Measurements from ENCODE around the gene IL18RAP.

The IL18RAP gene

DNA sequence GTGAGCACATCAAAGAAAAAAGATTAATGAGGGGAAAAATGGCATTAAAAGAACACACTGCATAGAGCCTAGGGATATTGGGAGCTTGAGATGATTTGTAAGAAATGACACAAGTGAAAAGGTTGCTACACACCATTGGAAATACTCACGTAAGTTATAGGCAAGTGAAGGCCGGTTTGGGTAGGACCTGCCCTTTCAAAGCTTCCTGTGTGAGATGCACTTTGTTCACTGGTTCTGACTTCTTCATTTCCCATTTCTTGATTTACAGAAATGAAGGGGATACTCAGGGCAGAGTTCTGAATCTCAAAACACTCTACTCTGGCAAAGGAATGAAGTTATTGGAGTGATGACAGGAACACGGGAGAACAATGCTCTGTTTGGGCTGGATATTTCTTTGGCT lies at the start of gene IL18RAP:
IL18RAP (plus strand) TSS at position 251 of the 400 bp plus-strand sequence; CDS start at position 369, 118 bp downstream.
- no peak for DNase-seq (ENCODE audit: low read depth)
- no peak within 1 kb of the TSS for H3K4me3 ChIP-seq (ENCODE audit: low read depth, low read length)

DNA sequence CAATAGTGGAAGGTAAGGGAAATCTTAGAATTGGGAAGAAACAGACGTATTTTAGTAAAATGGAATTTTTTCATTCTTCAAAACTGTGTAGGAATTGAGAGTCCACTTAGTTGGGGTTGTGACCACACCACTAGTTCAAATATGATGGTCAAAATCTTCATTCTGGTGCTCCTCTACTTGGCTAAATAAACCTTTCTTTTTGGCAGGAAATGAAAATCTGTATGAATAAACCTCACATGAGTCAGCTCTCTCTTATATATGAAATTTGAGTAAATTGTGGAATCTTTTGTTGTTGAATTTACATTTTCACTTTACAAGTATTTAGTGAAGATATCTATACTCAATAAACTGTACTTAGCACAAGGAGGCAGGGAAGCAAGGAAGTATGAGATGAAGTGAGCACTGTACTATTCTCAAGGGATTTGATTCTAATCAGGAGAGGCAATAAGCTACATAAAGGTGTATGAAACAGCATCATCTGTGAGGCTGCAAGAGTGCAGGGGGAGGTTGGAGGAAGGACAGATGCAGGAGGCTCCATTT lies 46.8 kb upstream of the IL18RAP start:
- DNase-seq (ENCODE audit: low read depth): no peak
- H3K4me3 ChIP-seq (ENCODE audit: low read depth, low read length): no peak overlapping the region

DNA sequence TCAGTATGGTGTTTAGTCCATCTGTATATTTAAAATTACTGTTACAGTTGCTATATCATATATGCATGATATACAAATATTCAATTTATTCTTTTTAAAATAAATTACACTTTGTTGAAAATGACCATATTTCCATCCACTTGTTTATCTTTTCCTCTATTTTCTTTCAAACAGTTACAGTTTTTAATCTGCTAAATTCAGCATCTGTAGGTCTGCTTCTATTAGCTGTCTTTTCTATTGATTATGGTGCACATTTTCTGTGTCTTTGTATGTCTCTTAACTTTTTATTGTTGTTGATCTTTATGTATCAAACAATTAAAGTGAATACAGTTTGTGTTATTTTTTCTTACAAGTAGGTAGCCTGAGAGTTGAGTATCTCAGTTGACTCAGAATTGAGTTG lies 39.2 kb upstream of the IL18RAP start:
- no peak overlapping the region for H3K4me3 ChIP-seq (ENCODE audit: low read depth, low read length)
- no peak for DNase-seq (ENCODE audit: low read depth)

DNA sequence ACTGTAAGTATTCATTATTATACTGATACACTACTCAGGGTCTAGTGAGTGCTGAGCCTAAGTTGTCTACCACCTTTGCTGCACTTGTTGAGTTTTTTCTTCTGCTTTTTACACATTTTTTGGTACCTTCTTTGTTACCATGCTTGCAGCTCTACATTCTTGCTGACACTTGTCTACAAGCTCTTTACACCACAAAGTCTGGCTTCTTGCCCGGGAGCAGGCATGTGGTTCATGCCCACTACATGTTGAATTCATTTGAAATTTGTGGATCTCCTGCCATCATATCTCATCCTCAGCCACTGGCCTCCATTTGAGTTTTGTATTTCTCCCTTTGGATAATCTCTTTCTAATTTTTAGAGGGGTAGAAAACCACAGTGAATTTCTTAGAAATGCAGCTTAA lies 37.4 kb upstream of the IL18RAP start:
- no peak for DNase-seq (ENCODE audit: low read depth)
- H3K4me3 ChIP-seq (ENCODE audit: low read depth, low read length): no peak overlapping the region

GRCh38 chr2:102386004-102386403 lies 37.0 kb upstream of the IL18RAP start:
- DNase-seq (ENCODE audit: low read depth): no peak
- H3K4me3 ChIP-seq (ENCODE audit: low read depth, low read length): no peak overlapping the region

DNA sequence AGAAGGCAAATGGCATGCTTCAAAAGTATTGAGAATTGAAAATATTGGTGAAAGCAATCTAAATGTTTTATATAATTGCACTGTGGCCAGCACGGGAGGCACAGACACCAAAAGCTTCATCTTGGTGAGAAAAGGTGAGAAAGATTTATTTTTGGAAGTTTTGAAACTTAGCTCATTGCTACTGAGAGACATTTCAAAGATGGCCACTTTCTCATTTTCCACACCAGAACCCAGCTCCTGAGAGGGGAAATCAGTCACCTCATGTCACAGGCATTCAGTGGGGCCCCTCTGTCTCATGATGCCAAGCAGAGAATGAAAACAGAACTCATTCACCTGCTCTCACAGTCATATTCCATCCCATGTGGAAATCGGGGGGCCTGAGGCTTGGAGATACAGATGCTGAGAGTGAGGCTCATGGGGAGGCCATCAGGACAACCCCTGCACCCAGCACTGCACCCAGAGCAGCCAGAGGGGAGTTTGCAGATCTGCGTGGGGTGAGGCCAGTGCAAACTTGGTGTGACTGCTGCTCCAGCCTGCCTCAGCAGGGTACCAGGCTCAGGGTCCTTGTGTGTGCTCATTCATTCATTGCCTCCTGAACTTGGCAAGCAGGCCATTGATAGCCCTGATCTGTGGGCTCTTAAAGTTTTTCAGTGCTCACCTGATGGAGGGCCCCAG lies 36.0 kb upstream of the IL18RAP start:
- no peak for DNase-seq (ENCODE audit: low read depth)
- no peak overlapping the region for H3K4me3 ChIP-seq (ENCODE audit: low read depth, low read length)

DNA sequence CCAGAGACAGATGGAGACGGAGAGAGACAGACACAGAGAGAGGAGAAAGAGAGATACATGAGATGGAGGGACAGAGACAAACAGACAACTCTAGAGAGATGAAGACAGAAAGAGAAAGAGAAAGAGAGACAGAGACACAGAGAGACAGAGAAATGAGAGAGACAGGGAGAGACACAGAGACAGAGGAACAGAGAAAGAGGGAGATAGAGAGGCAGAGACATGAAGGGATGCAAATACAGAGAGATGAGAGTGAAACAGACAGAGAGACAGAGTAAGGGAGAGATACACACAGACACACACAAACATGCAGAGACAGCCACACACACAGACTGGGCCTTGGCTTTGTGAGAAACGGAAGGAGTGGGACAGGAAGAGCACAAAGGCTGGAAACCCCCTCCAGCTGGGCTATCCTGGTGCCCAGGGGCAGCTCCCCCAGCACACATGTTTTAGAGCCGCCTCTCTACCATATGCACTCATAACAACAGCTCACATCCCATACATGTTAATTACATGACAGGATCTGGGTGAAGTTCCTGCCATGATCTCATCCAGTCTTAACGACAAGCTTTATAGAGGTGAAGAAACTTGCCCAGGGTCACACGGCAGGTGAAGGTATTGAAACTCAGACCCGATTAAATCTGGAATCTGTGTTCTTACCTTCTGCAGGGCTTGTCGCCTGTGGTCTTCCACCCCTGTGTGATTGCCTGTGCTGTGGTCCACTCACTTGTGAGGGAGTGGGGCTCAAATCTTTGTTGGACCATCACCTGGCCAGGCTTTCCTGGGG lies 35.0 kb upstream of the IL18RAP start:
- DNase-seq (ENCODE audit: low read depth): no peak
- H3K4me3 ChIP-seq (ENCODE audit: low read depth, low read length): no peak overlapping the region

DNA sequence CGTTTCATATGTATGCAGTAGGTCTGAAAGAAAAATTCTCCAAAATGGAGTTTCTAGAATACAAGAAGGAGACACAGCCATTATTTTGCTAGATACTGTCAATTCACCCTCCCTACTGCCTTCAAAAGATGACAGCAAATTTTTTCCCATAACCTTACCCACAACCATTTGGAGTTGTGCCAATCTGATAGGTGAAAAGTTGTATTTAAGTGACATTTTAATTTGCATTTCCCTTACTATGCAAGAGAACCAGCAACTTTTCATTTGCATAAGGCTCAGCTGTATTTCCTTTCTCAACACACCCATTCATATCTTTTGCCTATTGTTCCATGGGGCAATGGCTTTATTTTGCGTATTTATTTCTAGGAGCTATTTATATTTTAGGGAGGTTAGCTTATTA lies 31.4 kb upstream of the IL18RAP start:
- DNase-seq (ENCODE audit: low read depth): no peak

GRCh38 chr2:102392096-102392495 lies 30.9 kb upstream of the IL18RAP start:
- H3K4me3 ChIP-seq (ENCODE audit: low read depth, low read length): no peak overlapping the region

More for the DNA sequence above, 31.4 kb upstream of the IL18RAP start:
- no peak overlapping the region for H3K4me3 ChIP-seq (ENCODE audit: low read depth, low read length)

GRCh38 chr2:102392942-102393341 lies 30.0 kb upstream of the IL18RAP start:
- no peak overlapping the region for H3K4me3 ChIP-seq (ENCODE audit: low read depth, low read length)
- no peak for DNase-seq (ENCODE audit: low read depth)

More at GRCh38 chr2:102392096-102392495, 30.9 kb upstream of the IL18RAP start:
- DNase-seq (ENCODE audit: low read depth): no peak

GRCh38 chr2:102396012-102396411 lies 26.9 kb upstream of the IL18RAP start:
- DNase-seq (ENCODE audit: low read depth): no peak
- no peak overlapping the region for H3K4me3 ChIP-seq (ENCODE audit: low read depth, low read length)

DNA sequence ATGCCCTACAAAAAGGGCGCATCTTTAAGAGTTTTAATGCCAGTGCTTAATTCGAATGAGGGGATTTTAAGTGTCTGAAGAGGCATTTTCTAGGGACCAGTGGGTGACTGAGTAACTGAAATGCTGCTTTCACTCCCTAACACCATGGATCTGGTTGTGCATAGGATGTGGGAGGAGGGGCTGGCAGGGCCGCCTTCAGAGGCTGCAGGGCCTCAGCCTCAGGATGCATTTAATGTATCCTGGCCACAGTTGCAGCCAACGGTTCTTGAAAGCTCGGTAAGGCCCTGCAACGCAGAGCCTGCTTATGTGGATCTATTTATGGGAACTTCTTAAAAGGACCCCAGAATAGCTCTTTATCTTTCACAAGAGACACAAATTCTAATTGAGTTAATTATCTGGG lies 25.8 kb upstream of the IL18RAP start:
- no peak overlapping the region for H3K4me3 ChIP-seq (ENCODE audit: low read depth, low read length)
- no peak for DNase-seq (ENCODE audit: low read depth)

DNA sequence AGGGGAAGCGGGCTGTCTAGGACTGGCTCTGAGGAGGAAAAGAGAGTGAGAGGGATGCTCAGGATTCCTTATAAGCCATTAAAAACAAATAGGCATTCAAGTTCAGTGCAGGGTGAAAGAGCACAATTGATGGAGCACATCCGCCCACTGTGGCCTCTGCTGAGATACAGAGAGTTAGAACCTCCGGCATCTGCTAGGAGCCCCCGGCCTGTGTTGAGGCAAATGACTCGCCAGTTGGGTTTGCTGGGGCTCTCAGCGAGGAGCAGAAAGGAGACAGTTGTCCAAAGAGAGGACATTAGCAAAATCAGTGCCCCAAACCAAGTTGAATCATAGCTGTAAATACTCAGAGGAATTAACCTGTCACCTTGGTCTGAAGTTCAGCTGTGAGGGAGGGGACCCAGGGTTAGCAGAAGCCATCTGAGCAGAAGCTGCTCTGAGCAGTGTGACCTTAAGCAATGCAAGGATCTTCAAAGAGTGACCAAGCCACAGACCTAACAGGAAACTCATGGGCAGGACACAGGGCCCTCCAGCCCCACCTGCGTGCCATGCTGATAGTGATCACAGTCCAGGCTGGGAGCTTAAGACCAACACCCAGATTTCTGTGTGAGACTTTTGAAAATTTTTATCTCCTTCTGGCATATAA lies 23.3 kb upstream of the IL18RAP start:
- H3K4me3 ChIP-seq (ENCODE audit: low read depth, low read length): no peak overlapping the region

DNA sequence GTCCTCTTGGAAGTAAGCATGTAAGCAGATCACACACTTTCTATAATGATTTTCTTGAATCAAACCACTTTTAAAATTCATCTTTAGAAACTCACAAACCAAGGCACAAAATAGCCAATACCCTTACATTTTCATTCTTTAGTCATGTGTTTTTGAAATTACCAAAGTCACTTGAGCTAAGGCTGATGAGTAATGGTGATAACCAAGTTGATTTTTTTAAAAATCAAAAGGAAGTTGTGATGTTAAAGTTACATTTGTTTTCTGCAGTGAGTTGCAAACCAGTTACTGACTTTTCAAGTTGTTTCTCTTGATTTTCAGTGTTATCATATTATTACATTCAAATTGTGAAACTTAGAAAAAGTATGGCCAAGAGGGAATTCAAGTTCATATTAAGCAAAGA lies 21.5 kb upstream of the IL18RAP start:
- no peak for DNase-seq (ENCODE audit: low read depth)
- H3K4me3 ChIP-seq (ENCODE audit: low read depth, low read length): no peak overlapping the region

More for the DNA sequence above, 23.3 kb upstream of the IL18RAP start:
- no peak for DNase-seq (ENCODE audit: low read depth)

DNA sequence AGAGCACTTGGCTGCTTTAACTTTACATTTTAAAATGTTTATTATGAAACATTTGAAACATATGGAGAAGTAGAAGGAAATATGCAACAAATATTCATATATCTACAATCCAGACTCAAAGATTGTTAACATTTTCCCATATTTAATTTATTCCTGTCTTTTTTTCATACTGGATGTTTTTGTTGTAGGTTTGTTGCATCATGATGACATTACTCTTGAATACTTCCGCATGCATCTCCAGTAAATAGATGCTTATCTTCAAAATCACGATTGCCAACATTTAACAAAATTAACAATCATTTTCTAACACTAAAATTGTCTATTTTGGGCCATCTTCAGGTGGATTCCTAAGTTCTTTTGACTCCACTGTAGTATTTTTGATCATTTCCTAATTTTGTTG lies 21.1 kb upstream of the IL18RAP start:
- no peak overlapping the region for H3K4me3 ChIP-seq (ENCODE audit: low read depth, low read length)
- DNase-seq (ENCODE audit: low read depth): no peak

DNA sequence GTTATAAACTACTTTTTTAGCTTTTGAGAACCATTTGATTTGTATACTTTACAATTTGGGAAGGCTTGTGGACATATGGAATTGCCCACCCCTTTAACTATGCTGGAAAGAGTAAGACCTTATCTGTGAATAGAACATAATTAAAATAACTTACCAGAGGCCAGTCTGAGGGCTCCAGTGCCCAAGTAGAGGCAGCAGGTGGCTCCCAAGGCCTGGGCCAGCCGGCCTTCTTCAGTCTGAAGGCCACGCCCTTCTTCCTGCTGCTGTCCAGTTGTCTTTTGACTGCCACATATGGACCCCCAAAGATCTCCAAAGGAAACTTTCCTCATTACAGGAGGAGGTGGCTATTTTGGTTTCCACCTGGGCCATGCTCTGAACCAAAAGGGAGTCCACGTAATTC lies 12.0 kb upstream of the IL18RAP start:
- H3K4me3 ChIP-seq (ENCODE audit: low read depth, low read length): no peak overlapping the region
- DNase-seq (ENCODE audit: low read depth): no peak

- no peak for DNase-seq (ENCODE audit: low read depth)
- no peak overlapping the region for H3K4me3 ChIP-seq (ENCODE audit: low read depth, low read length)
Observed at GRCh38 chr2:102412199-102412598, 10.8 kb upstream of the IL18RAP start.

DNA sequence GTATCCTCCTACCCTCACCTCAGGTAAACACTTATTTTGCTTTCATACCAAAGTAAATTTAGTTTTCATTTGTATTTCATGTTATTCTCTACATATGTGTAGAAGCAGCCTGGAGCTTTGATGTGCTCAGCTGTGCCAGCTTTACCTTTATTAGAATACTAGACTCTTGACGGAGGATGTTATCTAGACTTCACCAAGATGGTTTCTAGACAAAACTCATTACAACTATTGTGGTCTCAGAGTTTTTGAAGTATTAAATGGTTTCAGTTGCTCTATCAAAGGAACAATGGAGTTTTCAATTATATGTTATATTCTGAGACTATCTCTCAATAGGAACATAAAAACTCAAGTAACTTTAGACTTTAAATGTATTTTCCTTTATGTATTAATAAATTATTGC lies 5.0 kb upstream of the IL18RAP start:
- DNase-seq (ENCODE audit: low read depth): no peak
- H3K4me3 ChIP-seq (ENCODE audit: low read depth, low read length): no peak overlapping the region

DNA sequence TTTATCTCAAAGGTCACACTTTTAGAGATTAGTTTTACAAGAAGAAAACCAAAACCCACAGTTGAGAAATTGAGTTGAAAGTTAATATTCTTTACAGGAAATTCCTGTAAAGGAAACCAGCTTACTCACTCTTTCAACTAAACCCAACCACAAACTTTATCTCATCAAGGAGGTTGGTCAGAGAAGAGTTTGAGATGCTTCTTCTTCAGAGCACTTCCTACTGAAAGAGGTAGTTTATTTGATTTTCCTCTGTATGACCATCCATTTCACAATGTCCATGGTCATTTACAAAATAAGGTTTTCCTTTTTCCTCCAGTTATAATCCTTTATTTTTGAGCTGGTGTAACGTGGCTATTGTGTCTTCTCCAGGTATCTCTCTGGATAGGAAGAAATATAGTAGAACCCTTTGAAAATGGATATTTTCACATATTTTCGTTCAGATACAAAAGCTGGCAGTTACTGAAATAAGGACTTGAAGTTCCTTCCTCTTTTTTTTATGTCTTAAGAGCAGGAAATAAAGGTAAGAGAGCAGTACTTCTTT lies 4.5 kb upstream of the IL18RAP start:
- no peak overlapping the region for H3K4me3 ChIP-seq (ENCODE audit: low read depth, low read length)
- DNase-seq (ENCODE audit: low read depth): no peak

- H3K4me3 ChIP-seq (ENCODE audit: low read depth, low read length): no peak overlapping the region
- DNase-seq (ENCODE audit: low read depth): no peak
Observed at GRCh38 chr2:102420290-102420689, 2.7 kb upstream of the IL18RAP start.
